ENCODE results near the gene AGAP1.

DNA sequence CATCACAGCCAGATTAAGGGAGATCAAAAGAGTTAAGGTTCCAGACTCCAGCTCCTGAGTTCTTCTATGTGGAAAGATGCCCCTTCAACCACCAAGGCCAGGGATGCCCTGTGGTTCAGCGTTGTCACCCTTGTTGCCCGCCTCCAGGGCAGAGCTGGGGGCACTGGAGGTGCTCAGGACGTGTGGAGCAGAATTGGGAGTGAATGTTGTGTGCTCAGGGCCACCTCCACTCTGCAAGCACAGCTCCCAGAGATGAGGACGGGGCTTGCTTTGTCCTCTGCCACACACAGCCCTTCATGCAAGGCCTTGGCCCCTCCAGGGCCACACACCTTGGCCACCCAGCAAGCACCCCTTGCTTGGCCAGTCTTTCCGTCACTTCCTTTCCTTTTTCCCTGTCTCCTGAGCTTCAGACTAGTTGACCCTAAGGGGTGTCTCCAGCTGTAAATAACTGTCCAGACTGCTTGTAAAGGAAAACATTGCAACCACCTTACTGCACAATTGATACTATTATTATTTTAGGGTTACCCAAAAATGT lies 103.3 kb downstream of the AGAP1 start:
- TF ChIP-seq, protein P1, sequence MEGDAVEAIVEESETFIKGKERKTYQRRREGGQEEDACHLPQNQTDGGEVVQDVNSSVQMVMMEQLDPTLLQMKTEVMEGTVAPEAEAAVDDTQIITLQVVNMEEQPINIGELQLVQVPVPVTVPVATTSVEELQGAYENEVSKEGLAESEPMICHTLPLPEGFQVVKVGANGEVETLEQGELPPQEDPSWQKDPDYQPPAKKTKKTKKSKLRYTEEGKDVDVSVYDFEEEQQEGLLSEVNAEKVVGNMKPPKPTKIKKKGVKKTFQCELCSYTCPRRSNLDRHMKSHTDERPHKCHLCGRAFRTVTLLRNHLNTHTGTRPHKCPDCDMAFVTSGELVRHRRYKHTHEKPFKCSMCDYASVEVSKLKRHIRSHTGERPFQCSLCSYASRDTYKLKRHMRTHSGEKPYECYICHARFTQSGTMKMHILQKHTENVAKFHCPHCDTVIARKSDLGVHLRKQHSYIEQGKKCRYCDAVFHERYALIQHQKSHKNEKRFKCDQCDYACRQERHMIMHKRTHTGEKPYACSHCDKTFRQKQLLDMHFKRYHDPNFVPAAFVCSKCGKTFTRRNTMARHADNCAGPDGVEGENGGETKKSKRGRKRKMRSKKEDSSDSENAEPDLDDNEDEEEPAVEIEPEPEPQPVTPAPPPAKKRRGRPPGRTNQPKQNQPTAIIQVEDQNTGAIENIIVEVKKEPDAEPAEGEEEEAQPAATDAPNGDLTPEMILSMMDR (IDR thresholded peaks at IDR 0.05; ENCODE audit: insufficient read depth, low read depth, low read length) = no peak
- TF ChIP-seq EZH2 (IDR thresholded peaks at IDR 0.05; ENCODE audit: insufficient read depth, low read length) = no peak
